HepG2 (cell line): ENCODE results near the gene L3MBTL1. TPM values are rescaled to one million over a fixed set of nuclear protein-coding genes. Genes with fewer than 3 reads are reported as not detected.

Experiments used
- ATAC-seq: fragments of 200-7000 bp; cut with Tn5 transposase; 3 replicates; pipeline ENCODE4 v1.9.1; 2020; ENCODE audit warnings: mild to moderate bottlenecking, moderate library complexity
- BruUV-seq: library from RNA; stranded (reverse); fragments of 400-500 nt; replicated peaks from 2 replicates; lab custom pipeline; 2021; lab: Mats Ljungman, UMichigan
- CTCF ChIA-PET: fragments of 300-600 bp; formaldehyde crosslinking; extraction: SDS; loops from one replicate; lab custom pipeline; 2021; ENCODE audit warnings: low total read pairs, inconsistent platforms, low intra/inter-chr PET ratio; lab: Yijun Ruan, JAX
- POLR2A ChIA-PET: fragments of 350-600 bp; sonication (Branson Sonifier 250); formaldehyde crosslinking; loops from one replicate; lab custom pipeline; 2020; ENCODE audit warnings: antibody characterized with exemption, inconsistent platforms; lab: Yijun Ruan, JAX
- DNase-seq: peaks from one replicate; pipeline ENCODE4 v3.0.0-alpha.2; 2015; ENCODE audit warnings: low spot score
- FAIRE-seq: peaks from 3 replicates; lab custom pipeline; 2011; peaks lifted over from hg19 to GRCh38; lab: Jason Lieb, UNC
- H2AFZ ChIP-seq: one replicate; pipeline ENCODE4 v1.6.1; 2011; ENCODE audit warnings: low read length, inconsistent platforms
- H3K27ac ChIP-seq: fragments of 300-600 bp; 3 replicates; pipeline ENCODE4 v1.8.0; 2011; ENCODE audit warnings: mixed run types, mild to moderate bottlenecking, mixed read lengths, low read length, inconsistent platforms; ENCODE audit not compliant: insufficient read depth; ENCODE audit errors: extremely low read length
- H3K27me3 ChIP-seq, 2 experiments: fragments of 200-600 bp in 1 of 2; 2 replicates in 1 of 2; 3 replicates in 1 of 2; pipeline versions ENCODE4 v1.6.0 to v1.8.0; 2011; ENCODE audit warnings: low read length in 2 of 2, mild to moderate bottlenecking in 2 of 2, moderate library complexity in 2 of 2, inconsistent platforms in 1 of 2; ENCODE audit not compliant: insufficient read depth in 2 of 2, control insufficient read depth in 1 of 2
- H3K36me3 ChIP-seq, 2 experiments: fragments of 200-600 bp in 1 of 2; replicated peaks in 1 of 2; 2 replicates in 1 of 2; 3 replicates in 1 of 2; pipeline versions ENCODE4 v1.5.1 to v1.8.0; 2011; ENCODE audit warnings: low read length in 2 of 2, inconsistent platforms in 1 of 2; ENCODE audit not compliant: insufficient read depth in 2 of 2, control insufficient read depth in 1 of 2
- H3K4me1 ChIP-seq: 2 replicates; pipeline ENCODE4 v1.5.1; 2012; ENCODE audit warnings: low read length, inconsistent platforms; ENCODE audit not compliant: insufficient read depth
- H3K4me2 ChIP-seq: 2 replicates; pipeline ENCODE4 v1.6.0; 2011; ENCODE audit warnings: low read depth, low read length, inconsistent platforms
- H3K4me3 ChIP-seq, 3 experiments: fragments of 200-600 bp in 1 of 3; sonication (generic), shearing (Covaris generic) in 1 of 3; replicated peaks in 1 of 3; 2 replicates each; pipeline ENCODE4 v1.5.1; 2011 to 2016; ENCODE audit warnings: low read length in 3 of 3, inconsistent platforms in 2 of 3, low read depth in 2 of 3, mild to moderate bottlenecking in 2 of 3, control low read depth in 1 of 3, mixed read lengths in 1 of 3; ENCODE audit not compliant: insufficient read depth in 1 of 3
- H3K79me2 ChIP-seq: one replicate; pipeline ENCODE4 v1.6.1; 2011; ENCODE audit warnings: low read length, inconsistent platforms; ENCODE audit not compliant: insufficient read depth
- H3K9ac ChIP-seq: 2 replicates; pipeline ENCODE4 v1.6.0; 2011; ENCODE audit warnings: mild to moderate bottlenecking, low read depth, low read length, inconsistent platforms; ENCODE audit not compliant: insufficient read depth
- H3K9me3 ChIP-seq: 2 replicates; pipeline ENCODE4 v1.5.1; 2012; ENCODE audit warnings: mild to moderate bottlenecking, low read length
- H4K20me1 ChIP-seq: 2 replicates; pipeline ENCODE4 v1.6.0; 2011; ENCODE audit warnings: inconsistent platforms, mild to moderate bottlenecking, low read length, moderate library complexity; ENCODE audit not compliant: insufficient read depth
- ATF7 ChIP-seq, 2 experiments: fragments of 450-650 bp in 1 of 2; sonication (generic) in 1 of 2; formaldehyde crosslinking in 1 of 2; IDR thresholded peaks; 2 replicates each; pipeline versions ENCODE4 v1.4.0 to v1.6.1; 2016 to 2020; ENCODE audit warnings: antibody characterized with exemption in 1 of 2, mild to moderate bottlenecking in 1 of 2, missing genetic modification reagents in 1 of 2
- ATM ChIP-seq: fragments of 450-650 bp; IDR thresholded peaks from 2 replicates; pipeline ENCODE4 v1.7.1; 2017; ENCODE audit warnings: mild to moderate bottlenecking, borderline replicate concordance
- DMAP1 ChIP-seq: IDR thresholded peaks from 2 replicates; pipeline ENCODE4 v1.6.1; 2016
- FOXA1 ChIP-seq, 2 experiments: fragments of 450-650 bp in 1 of 2; sonication (generic) in 1 of 2; formaldehyde crosslinking in 1 of 2; IDR thresholded peaks; 2 replicates each; pipeline versions ENCODE4 v1.4.0 to v1.6.1; 2016 to 2020; ENCODE audit warnings: missing genetic modification reagents in 1 of 2
- FOXO1 ChIP-seq: sonication (generic); formaldehyde crosslinking; IDR thresholded peaks from 2 replicates; pipeline ENCODE4 v1.4.0; 2020; ENCODE audit warnings: missing genetic modification reagents
- HOXA5 ChIP-seq: sonication (generic); formaldehyde crosslinking; IDR thresholded peaks from 2 replicates; pipeline ENCODE4 v1.4.0; 2020; ENCODE audit warnings: missing genetic modification reagents
- LCORL ChIP-seq, 2 experiments: fragments of 450-650 bp in 1 of 2; sonication (generic) in 1 of 2; formaldehyde crosslinking in 1 of 2; IDR thresholded peaks; 2 replicates each; pipeline versions ENCODE4 v1.5.0 to v1.6.1; 2017 to 2020; ENCODE audit warnings: antibody characterized with exemption in 1 of 2, missing genetic modification reagents in 1 of 2
- RARA ChIP-seq: IDR thresholded peaks from 2 replicates; pipeline ENCODE4 v1.6.1; 2016; ENCODE audit warnings: missing genetic modification reagents, missing compliant biosample characterization
- RBFOX2 ChIP-seq: fragments of 200-400 bp; formaldehyde crosslinking; IDR thresholded peaks from 2 replicates; pipeline ENCODE4 v1.6.1; 2017; ENCODE audit warnings: low read depth, mild to moderate bottlenecking, low read length
- SOX13 ChIP-seq, 3 experiments: fragments of 450-650 bp in 1 of 3; sonication (generic) in 1 of 3; formaldehyde crosslinking in 1 of 3; IDR thresholded peaks in 2 of 3; conservative IDR thresholded peaks in 1 of 3; 2 replicates each; pipeline versions ENCODE4 v1.5.0 to v1.6.1; 2016 to 2020; ENCODE audit warnings: antibody characterized with exemption in 1 of 3, mild to moderate bottlenecking in 1 of 3, missing compliant biosample characterization in 1 of 3, missing genetic modification reagents in 1 of 3, moderate library complexity in 1 of 3
- SOX6 ChIP-seq, 2 experiments: fragments of 450-650 bp in 1 of 2; sonication (generic) in 1 of 2; formaldehyde crosslinking in 1 of 2; IDR thresholded peaks; 2 replicates each; pipeline versions ENCODE4 v1.4.0 to v1.6.1; 2017 to 2020; ENCODE audit warnings: antibody characterized with exemption in 1 of 2, mild to moderate bottlenecking in 1 of 2, missing genetic modification reagents in 1 of 2
- ZFP82 ChIP-seq: sonication (generic); formaldehyde crosslinking; IDR thresholded peaks from 2 replicates; pipeline ENCODE4 v1.5.1; 2020; ENCODE audit warnings: mild to moderate bottlenecking, missing genetic modification reagents, borderline replicate concordance
- ZNF530 ChIP-seq: sonication (generic); formaldehyde crosslinking; IDR thresholded peaks from 2 replicates; pipeline ENCODE4 v1.5.0; 2020; ENCODE audit warnings: low read depth, mild to moderate bottlenecking, missing genetic modification reagents
- ZNF629 ChIP-seq: sonication (generic); formaldehyde crosslinking; conservative IDR thresholded peaks from 2 replicates; pipeline ENCODE4 v1.5.0; 2020; ENCODE audit warnings: missing genetic modification reagents
- ZNF709 ChIP-seq: sonication (generic); formaldehyde crosslinking; IDR thresholded peaks from 2 replicates; pipeline ENCODE4 v1.5.0; 2020; ENCODE audit warnings: mild to moderate bottlenecking, missing genetic modification reagents
- ZNF749 ChIP-seq: sonication (generic); formaldehyde crosslinking; IDR thresholded peaks from 2 replicates; pipeline ENCODE4 v1.8.0; 2022; ENCODE audit warnings: mild to moderate bottlenecking, missing genetic modification reagents, moderate library complexity, borderline replicate concordance
- WGBS: methylation state at CpG from one replicate; pipeline ENCODE4 v1.1.6; 2017; ENCODE audit warnings: low lambda C conversion rate; 5-methylcytosine and 5-hydroxymethylcytosine counted together
- in situ Hi-C: cut with HindIII; loops from 2 replicates; pipeline ENCODE4 v1.10.0; 2017; ENCODE audit warnings: low pct_unique_long_range_greater_than_20kb; ENCODE audit not compliant: extremely low pct_ligation_motif_present
- intact Hi-C: fragments of 100-400 bp; cut with micrococcal nuclease; formaldehyde crosslinking; loops from one replicate; pipeline ENCODE4 v1.10.0; 2022; ENCODE audit not compliant: unreplicated experiment
- polyA plus RNA-seq, 8 experiments: library from polyadenylated mRNA; depleted of rRNA in 3 of 8; stranded (reverse) in 7 of 8; unstranded in 1 of 8; fragments of >200 nt; fragmentation: Illumina TruSeq in 4 of 8; extraction: Trizol in 4 of 8; gene quantifications; 2 replicates each; pipeline versions ENCODE4 v1.2.1 to v1.2.3, GENCODE V29; 2011 to 2016; ENCODE audit warnings: low read depth in 4 of 8, missing spikeins in 1 of 8, mixed read lengths in 1 of 8; ENCODE audit not compliant: insufficient read depth in 1 of 8
- total RNA-seq, 5 experiments: library from RNA; depleted of rRNA; stranded (reverse); fragments of >200 nt; fragmentation: Illumina TruSeq; extraction: Trizol; gene quantifications; 2 replicates each; pipeline ENCODE4 v1.2.3, GENCODE V29; 2016; ENCODE audit warnings: low read depth in 1 of 5
- TF ChIP-seq, protein P1 (sequence below): sonication (generic); formaldehyde crosslinking; conservative IDR thresholded peaks from 2 replicates; pipeline ENCODE4 v1.4.0; 2020; ENCODE audit warnings: missing genetic modification reagents
- TF ChIP-seq, protein P2 (sequence below): IDR thresholded peaks from 2 replicates; pipeline ENCODE4 v1.6.1; 2016; ENCODE audit warnings: low read depth, borderline replicate concordance

Gene L3MBTL1
- total and polyA plus RNA-seq, 2 of the 13 experiments (the other 11 are each of a cell fraction or from before 2014, with no cell fraction given) = 9.0 to 17.8 TPM

DNA sequence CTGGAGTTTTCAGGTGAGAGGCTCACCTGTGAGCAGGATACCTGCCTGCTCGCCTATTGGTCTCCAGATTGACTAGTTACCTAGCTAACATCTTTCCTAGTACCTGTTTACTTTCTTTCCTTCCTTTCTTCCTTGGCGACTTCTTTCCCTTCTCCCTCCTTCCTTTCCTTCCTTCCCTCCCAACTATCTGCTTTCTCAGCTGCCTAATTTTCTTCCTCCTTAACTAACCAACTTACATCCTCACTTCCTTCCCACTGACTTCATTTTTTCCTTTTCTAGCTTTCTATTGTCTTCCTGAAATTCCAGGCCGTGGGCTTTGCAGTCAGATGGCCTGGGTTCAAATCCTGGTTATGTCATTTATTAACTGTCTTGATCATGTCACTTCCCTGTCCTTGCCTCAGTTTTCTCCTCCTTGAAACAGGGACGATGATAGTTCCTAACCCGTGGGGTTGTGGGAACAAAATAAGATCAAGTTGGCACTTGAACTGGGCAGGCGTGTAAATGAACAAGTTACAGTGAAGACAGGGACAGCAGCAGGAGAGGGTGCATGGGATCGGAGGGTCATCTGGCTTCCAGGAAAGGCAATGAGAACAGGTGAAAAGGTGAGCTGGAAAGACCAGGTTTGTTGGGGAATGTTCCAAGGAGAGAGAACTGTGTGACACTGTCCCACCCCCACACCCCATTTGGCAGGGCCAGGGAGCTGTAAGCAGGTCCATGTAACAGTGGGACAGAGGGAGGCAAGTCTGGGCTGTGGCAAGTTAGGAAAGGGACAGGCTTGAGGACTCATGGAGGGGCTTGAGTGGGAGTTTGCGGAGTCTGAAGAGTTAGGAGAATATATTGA lies 51.9 kb downstream of the L3MBTL1 start:
- in situ Hi-C loops (no loop called here), intact Hi-C loops (loop anchor here (5.0 kb wide), 1 partner anchor 102 kb away; the partner anchor contains the start of gene SRSF6)
- H3K79me2 ChIP-seq = peaks cover 13% of the 10 kb centered on the region
- FAIRE-seq = no peak
- H3K9me3 ChIP-seq = no peaks in the 10 kb centered on the region
- peaks cover 58% of the 10 kb centered on the region for H3K4me1 ChIP-seq
- H2AFZ ChIP-seq = no peak overlapping the region
- H3K4me2 ChIP-seq = peak overlapping the region; percentile 100
- H3K36me3 ChIP-seq = no peaks in the 10 kb centered on the region
- peak overlapping the region; percentile 99 for H3K27ac ChIP-seq
- BruUV-seq = no TSS peak
- peak overlapping the region; percentile 68 to 85 (median 84) for H3K4me3 ChIP-seq
- H4K20me1 ChIP-seq = no peaks in the 10 kb centered on the region
- peak overlapping the region; percentile 98 for H3K9ac ChIP-seq
- DNase-seq = no peak
- ChIA-PET POLR2A (interaction anchor here (0.8 to 6.8 kb wide), 17 partner anchors 10 to 1941 kb away, joined by 3 to 224 read pairs (median 22); partner anchors contain the start of genes CHD6, IFT52 and SRSF6), CTCF (no interaction called here)
- 37% methylated on average over 8 of the region's 8 CpGs for WGBS
- no peak for ATAC-seq
- no peaks in the 10 kb centered on the region; a peak in 1 of 5 replicates for H3K27me3 ChIP-seq
- TF ChIP-seq RARA = peak; percentile 14; the same call in 1 of the 2 replicates
- peak; percentile 63 for TF ChIP-seq RBFOX2
- peak; percentile 7; the same call in 1 of the 2 replicates for TF ChIP-seq HOXA5 (CRISPR knock-in tag)
- 0 out of 2 replicates have a peak, but pooled peaks have one; percentile 2 for TF ChIP-seq ZFP82 (CRISPR knock-in tag)
- TF ChIP-seq ATM = peak; percentile 59; the same call in 1 of the 2 replicates
- TF ChIP-seq SOX13 (IDR thresholded peaks at IDR 0.05) = no peak
- 0 out of 4 replicates have a peak, but pooled peaks of 1 of the 2 experiments have one; percentile 0 for TF ChIP-seq SOX13 (CRISPR knock-in tag; conservative IDR thresholded peaks at IDR 0.05 in 1 of 2, IDR thresholded peaks at IDR 0.05 in 1 of 2)
- TF ChIP-seq LCORL (IDR thresholded peaks at IDR 0.05) = peak; percentile 46; the same call in 1 of the 2 replicates
- no peak for TF ChIP-seq LCORL (CRISPR knock-in tag; IDR thresholded peaks at IDR 0.05)
- 0 out of 2 replicates have a peak, but pooled peaks have one; percentile 7 for TF ChIP-seq ZNF530 (CRISPR knock-in tag)
- peak; percentile 42; the same call in 1 of the 2 replicates for TF ChIP-seq SOX6 (IDR thresholded peaks at IDR 0.05)
- no peak for TF ChIP-seq SOX6 (CRISPR knock-in tag; IDR thresholded peaks at IDR 0.05)
- TF ChIP-seq ZNF629 (CRISPR knock-in tag) = no peak
- TF ChIP-seq, protein P1, sequence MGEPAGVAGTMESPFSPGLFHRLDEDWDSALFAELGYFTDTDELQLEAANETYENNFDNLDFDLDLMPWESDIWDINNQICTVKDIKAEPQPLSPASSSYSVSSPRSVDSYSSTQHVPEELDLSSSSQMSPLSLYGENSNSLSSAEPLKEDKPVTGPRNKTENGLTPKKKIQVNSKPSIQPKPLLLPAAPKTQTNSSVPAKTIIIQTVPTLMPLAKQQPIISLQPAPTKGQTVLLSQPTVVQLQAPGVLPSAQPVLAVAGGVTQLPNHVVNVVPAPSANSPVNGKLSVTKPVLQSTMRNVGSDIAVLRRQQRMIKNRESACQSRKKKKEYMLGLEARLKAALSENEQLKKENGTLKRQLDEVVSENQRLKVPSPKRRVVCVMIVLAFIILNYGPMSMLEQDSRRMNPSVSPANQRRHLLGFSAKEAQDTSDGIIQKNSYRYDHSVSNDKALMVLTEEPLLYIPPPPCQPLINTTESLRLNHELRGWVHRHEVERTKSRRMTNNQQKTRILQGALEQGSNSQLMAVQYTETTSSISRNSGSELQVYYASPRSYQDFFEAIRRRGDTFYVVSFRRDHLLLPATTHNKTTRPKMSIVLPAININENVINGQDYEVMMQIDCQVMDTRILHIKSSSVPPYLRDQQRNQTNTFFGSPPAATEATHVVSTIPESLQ (CRISPR knock-in tag) = no peak
- peak; percentile 41; the same call in 1 of the 2 replicates for TF ChIP-seq ATF7 (IDR thresholded peaks at IDR 0.05)
- TF ChIP-seq ATF7 (CRISPR knock-in tag; IDR thresholded peaks at IDR 0.05) = no peak
- no peak for TF ChIP-seq DMAP1 (CRISPR knock-in tag)
- TF ChIP-seq FOXA1 (IDR thresholded peaks at IDR 0.05) = peak; percentile 44; the same call in 1 of the 2 replicates
- TF ChIP-seq FOXA1 (CRISPR knock-in tag; IDR thresholded peaks at IDR 0.05) = no peak
- 0 out of 2 replicates have a peak, but pooled peaks have one; percentile 6 for TF ChIP-seq FOXO1 (CRISPR knock-in tag)
- TF ChIP-seq, protein P2, sequence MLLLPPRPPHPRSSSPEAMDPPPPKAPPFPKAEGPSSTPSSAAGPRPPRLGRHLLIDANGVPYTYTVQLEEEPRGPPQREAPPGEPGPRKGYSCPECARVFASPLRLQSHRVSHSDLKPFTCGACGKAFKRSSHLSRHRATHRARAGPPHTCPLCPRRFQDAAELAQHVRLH (CRISPR knock-in tag) = peak; percentile 4; the same call in 1 of the 2 replicates
- TF ChIP-seq ZNF709 (CRISPR knock-in tag) = peak; percentile 32; the same call in 1 of the 2 replicates
- no peak for TF ChIP-seq ZNF749 (CRISPR knock-in tag)
